CD4-positive, alpha-beta T cell treated with Interleukin-17A for 4 hours (primary cell): ENCODE results near the gene LRPAP1.

ENCODE experiments used
- DNase-seq: peaks from one replicate; pipeline ENCODE4 v3.0.0-alpha.2; 2020; ENCODE audit warnings: mixed read lengths

LRPAP1 gene

GRCh38 chr4:3499710-3500109, 32.5 kb downstream of the LRPAP1 start:
- DNase-seq = no peak

- DNase-seq = no peak
These were observed 33.2 kb downstream of the LRPAP1 start for GRCh38 chr4:3498901-3499510.

GRCh38 chr4:3498407-3498806, 33.8 kb downstream of the LRPAP1 start:
- no peak for DNase-seq

GRCh38 chr4:3497523-3498389, 34.5 kb downstream of the LRPAP1 start:
- no peak for DNase-seq

- no peak for DNase-seq
These were observed 35.1 kb downstream of the LRPAP1 start for GRCh38 chr4:3497095-3497494.

- no peak for DNase-seq
These were observed 36.2 kb downstream of the LRPAP1 start for GRCh38 chr4:3496021-3496420.

- no peak for DNase-seq
These were observed 36.8 kb downstream of the LRPAP1 start for GRCh38 chr4:3495204-3495975.

- no peak for DNase-seq
These were observed 37.8 kb downstream of the LRPAP1 start for GRCh38 chr4:3494462-3494871.

- no peak for DNase-seq
These were observed 38.3 kb downstream of the LRPAP1 start for GRCh38 chr4:3493720-3494461.

- DNase-seq = no peak
These were observed 39.2 kb downstream of the LRPAP1 start for GRCh38 chr4:3492741-3493719.

GRCh38 chr4:3491681-3492405, 40.4 kb downstream of the LRPAP1 start:
- no peak for DNase-seq

- DNase-seq = no peak
These were observed 42.7 kb downstream of the LRPAP1 start for GRCh38 chr4:3489451-3489962.

GRCh38 chr4:3488820-3489219, 43.4 kb downstream of the LRPAP1 start:
- DNase-seq = no peak

GRCh38 chr4:3487861-3488260, 44.4 kb downstream of the LRPAP1 start:
- DNase-seq = no peak

GRCh38 chr4:3486541-3487540, 45.4 kb downstream of the LRPAP1 start:
- DNase-seq = no peak

- DNase-seq = no peak
These were observed 46.2 kb downstream of the LRPAP1 start for GRCh38 chr4:3485886-3486540.

GRCh38 chr4:3485011-3485791, 47.0 kb downstream of the LRPAP1 start:
- DNase-seq = no peak
